Measurements from ENCODE around the gene ORAI3. TPM values are rescaled to one million over a fixed set of nuclear protein-coding genes. Genes with fewer than 3 reads are reported as not detected.
A peak's percentile ranks its signal among the peaks of the same experiment; 100 is the strongest.

Gene ORAI3
- total RNA-seq, 1 experiment from 2014 or later = 5.7 TPM

- intact Hi-C loops (cut with micrococcal nuclease) = no loop called here
- ChIA-PET POLR2A (ENCODE audit: unreplicated experiment) (no interaction called here), CTCF (no interaction called here)
- no peaks in the 10 kb centered on the region for H4K20me1 ChIP-seq (ENCODE audit: low read length)
- peak overlapping the region; percentile 97; the same call in 1 of the 2 replicates for H3K4me2 ChIP-seq (ENCODE audit: low read length)
- peaks cover 8% of the 10 kb centered on the region for H3K4me1 ChIP-seq (ENCODE audit: insufficient read depth, low read length)
- no peaks in the 10 kb centered on the region for H3K79me2 ChIP-seq (ENCODE audit: low read length)
- H3K4me3 ChIP-seq (ENCODE audit: low read length) = no peak overlapping the region; the same call in 1 of the 2 replicates
- no peak overlapping the region for H3K27ac ChIP-seq (ENCODE audit: low read length)
- H3K27me3 ChIP-seq (ENCODE audit: low read length) = no peaks in the 10 kb centered on the region
- H2AFZ ChIP-seq (ENCODE audit: low read length) = no peak overlapping the region
- DNase-seq = no peak
- H3K9me3 ChIP-seq (ENCODE audit: low read length) = no peaks in the 10 kb centered on the region
- H3F3A ChIP-seq (ENCODE audit: low read length, unreplicated experiment) = no peaks in the 10 kb centered on the region
- no TSS peak for BruUV-seq (replicated peaks)
- no peak for ATAC-seq
- no peak overlapping the region for H3K9ac ChIP-seq (ENCODE audit: low read length)
- H3K9me2 ChIP-seq (replicated peaks; ENCODE audit: low read length) = no peaks in the 10 kb centered on the region
- no peaks in the 10 kb centered on the region; the same call in 1 of the 2 replicates for H3K36me3 ChIP-seq (ENCODE audit: low read depth, low read length)
- TF ChIP-seq CTCF (conservative IDR thresholded peaks at IDR 0.05; ENCODE audit: low read depth, low read length) (no peak), EZH2 (IDR thresholded peaks at IDR 0.05; ENCODE audit: low read length, unreplicated experiment) (no peak), EZH2phosphoT487 (IDR thresholded peaks at IDR 0.05; ENCODE audit: borderline replicate concordance, low read length) (no peak)
These were observed 1.7 kb downstream of the ORAI3 start for GRCh38 chr16:30950516-30951065.

- H3K4me3 ChIP-seq (ENCODE audit: low read length) = no peak overlapping the region
- no peak overlapping the region for H3K27ac ChIP-seq (ENCODE audit: low read length)
- ChIA-PET POLR2A (ENCODE audit: unreplicated experiment) (no interaction called here), CTCF (no interaction called here)
- H3K4me1 ChIP-seq (ENCODE audit: insufficient read depth, low read length) = peaks cover 8% of the 10 kb centered on the region
- H3K79me2 ChIP-seq (ENCODE audit: low read length) = no peaks in the 10 kb centered on the region
- BruUV-seq (replicated peaks) = no TSS peak
- no peak for DNase-seq
- no peak overlapping the region for H2AFZ ChIP-seq (ENCODE audit: low read length)
- no peaks in the 10 kb centered on the region for H3K27me3 ChIP-seq (ENCODE audit: low read length)
- no peaks in the 10 kb centered on the region; the same call in 1 of the 2 replicates for H3K36me3 ChIP-seq (ENCODE audit: low read depth, low read length)
- no peaks in the 10 kb centered on the region for H3K9me2 ChIP-seq (replicated peaks; ENCODE audit: low read length)
- TF ChIP-seq EZH2phosphoT487 (IDR thresholded peaks at IDR 0.05; ENCODE audit: borderline replicate concordance, low read length) (no peak), EZH2 (IDR thresholded peaks at IDR 0.05; ENCODE audit: low read length, unreplicated experiment) (no peak), CTCF (conservative IDR thresholded peaks at IDR 0.05; ENCODE audit: low read depth, low read length) (no peak)
- no peak overlapping the region for H3K9ac ChIP-seq (ENCODE audit: low read length)
- no peaks in the 10 kb centered on the region for H3F3A ChIP-seq (ENCODE audit: low read length, unreplicated experiment)
- H4K20me1 ChIP-seq (ENCODE audit: low read length) = no peaks in the 10 kb centered on the region
- ATAC-seq = no peak
- no peak overlapping the region for H3K4me2 ChIP-seq (ENCODE audit: low read length)
- intact Hi-C loops (cut with micrococcal nuclease) = no loop called here
- no peaks in the 10 kb centered on the region for H3K9me3 ChIP-seq (ENCODE audit: low read length)
These were observed 2.3 kb downstream of the ORAI3 start for GRCh38 chr16:30951193-30951592.

- H3K27me3 ChIP-seq (ENCODE audit: low read length) = no peaks in the 10 kb centered on the region
- no TSS peak for BruUV-seq (replicated peaks)
- H4K20me1 ChIP-seq (ENCODE audit: low read length) = no peaks in the 10 kb centered on the region
- intact Hi-C loops (cut with micrococcal nuclease) = no loop called here
- H3K4me3 ChIP-seq (ENCODE audit: low read length) = no peak overlapping the region
- H3K9ac ChIP-seq (ENCODE audit: low read length) = no peak overlapping the region
- ATAC-seq (no peak), DNase-seq (no peak)
- CTCF ChIA-PET = no interaction called here
- H3K9me2 ChIP-seq (replicated peaks; ENCODE audit: low read length) = no peaks in the 10 kb centered on the region
- TF ChIP-seq CTCF (conservative IDR thresholded peaks at IDR 0.05; ENCODE audit: low read depth, low read length) (no peak), EZH2phosphoT487 (IDR thresholded peaks at IDR 0.05; ENCODE audit: borderline replicate concordance, low read length) (no peak), EZH2 (IDR thresholded peaks at IDR 0.05; ENCODE audit: low read length, unreplicated experiment) (no peak)
- H3K27ac ChIP-seq (ENCODE audit: low read length) = no peak overlapping the region
- H3K9me3 ChIP-seq (ENCODE audit: low read length) = no peaks in the 10 kb centered on the region
- H2AFZ ChIP-seq (ENCODE audit: low read length) = no peak overlapping the region
- H3K79me2 ChIP-seq (ENCODE audit: low read length) = no peaks in the 10 kb centered on the region
- no peak overlapping the region for H3K4me2 ChIP-seq (ENCODE audit: low read length)
- POLR2A ChIA-PET (ENCODE audit: unreplicated experiment) = no interaction called here
- no peaks in the 10 kb centered on the region; the same call in 1 of the 2 replicates for H3K36me3 ChIP-seq (ENCODE audit: low read depth, low read length)
- no peaks in the 10 kb centered on the region for H3F3A ChIP-seq (ENCODE audit: low read length, unreplicated experiment)
- H3K4me1 ChIP-seq (ENCODE audit: insufficient read depth, low read length) = peaks cover 8% of the 10 kb centered on the region
These were observed 2.9 kb downstream of the ORAI3 start for GRCh38 chr16:30951750-30952149.
